A673 (cell line): ENCODE results near the gene DTX2. TPM values are rescaled to one million over a fixed set of nuclear protein-coding genes. Genes with fewer than 3 reads are reported as not detected.
"Not testable (repeated sequence)": the region's sequence is repeated elsewhere in the genome, so short reads cannot be mapped to it uniquely, and the experiment has no call there.

Source experiments
- BruUV-seq: library from RNA; stranded (reverse); fragments of 400-500 nt; replicated peaks from 2 replicates; lab custom pipeline; 2021; lab: Mats Ljungman, UMichigan
- CTCF ChIA-PET: fragments of 300-600 bp; sonication (Branson Sonifier 250); formaldehyde crosslinking; loops from one replicate; lab custom pipeline; 2022; ENCODE audit warnings: antibody characterized with exemption; lab: Charles Lee
- POLR2A ChIA-PET: fragments of 300-600 bp; sonication (Branson Sonifier 250); formaldehyde crosslinking; loops from one replicate; lab custom pipeline; 2022; ENCODE audit warnings: antibody characterized with exemption; ENCODE audit not compliant: low non-redundant PET; lab: Charles Lee
- DNase-seq: peaks from one replicate; pipeline ENCODE4 v3.0.0-alpha.2; 2015; ENCODE audit warnings: low spot score
- H3K27ac ChIP-seq: fragments of 200-600 bp; sonication (generic); 2 replicates; pipeline ENCODE4 v1.5.1; 2016; ENCODE audit warnings: mixed run types, low read depth, mild to moderate bottlenecking, mixed read lengths, antibody characterized with exemption, low read length; ENCODE audit not compliant: poor library complexity, severe bottlenecking
- H3K27me3 ChIP-seq: fragments of 200-600 bp; sonication (generic); replicated peaks from 2 replicates; pipeline ENCODE4 v1.6.1; 2017; ENCODE audit warnings: mixed run types, low read depth, mild to moderate bottlenecking, mixed read lengths, antibody characterized with exemption, low read length; ENCODE audit not compliant: insufficient read depth, poor library complexity
- H3K36me3 ChIP-seq: fragments of 200-600 bp; sonication (generic); 2 replicates; pipeline ENCODE4 v1.6.1; 2016; ENCODE audit warnings: mixed run types, mild to moderate bottlenecking, mixed read lengths, antibody characterized with exemption, low read length; ENCODE audit not compliant: insufficient read depth, poor library complexity, severe bottlenecking
- H3K4me1 ChIP-seq: fragments of 200-600 bp; sonication (generic); 2 replicates; pipeline ENCODE4 v1.6.1; 2017; ENCODE audit warnings: mixed run types, mild to moderate bottlenecking, mixed read lengths, antibody characterized with exemption, low read length; ENCODE audit not compliant: insufficient read depth, poor library complexity, severe bottlenecking
- H3K4me3 ChIP-seq: fragments of 200-600 bp; sonication (generic); 2 replicates; pipeline ENCODE4 v1.5.1; 2016; ENCODE audit warnings: low read depth, mixed run types, mild to moderate bottlenecking, mixed read lengths, low read length; ENCODE audit not compliant: poor library complexity, severe bottlenecking
- H3K9me3 ChIP-seq: fragments of 200-600 bp; sonication (generic); 2 replicates; pipeline ENCODE4 v1.6.1; 2016; ENCODE audit warnings: mixed run types, low read depth, mild to moderate bottlenecking, mixed read lengths, antibody characterized with exemption, low read length; ENCODE audit not compliant: poor library complexity, severe bottlenecking
- EZH2 ChIP-seq: fragments of 200-600 bp; sonication (generic); IDR thresholded peaks from 2 replicates; pipeline ENCODE4 v1.6.1; 2017; ENCODE audit warnings: borderline replicate concordance, low read depth, mild to moderate bottlenecking, mixed read lengths, antibody characterized with exemption, low read length; ENCODE audit not compliant: poor library complexity, severe bottlenecking
- intact Hi-C: fragments of 100-400 bp; cut with micrococcal nuclease; formaldehyde crosslinking; loops from one replicate; pipeline ENCODE4 v1.10.0; 2022; ENCODE audit not compliant: unreplicated experiment
- total RNA-seq: library from RNA; stranded (reverse); gene quantifications from 2 replicates; pipeline ENCODE4 v1.2.3, GENCODE V29; 2021
- TF ChIP-seq, protein P1 (sequence below): fragments of 300-800, 200-600 bp; sonication (generic); conservative IDR thresholded peaks from 2 replicates; pipeline ENCODE4 v1.5.1; 2017; ENCODE audit warnings: low read depth, mild to moderate bottlenecking, antibody characterized with exemption, low read length, moderate library complexity, mixed read lengths

DTX2 gene
- total RNA-seq, 1 experiment from 2014 or later = 33.8 TPM

- ChIA-PET POLR2A (no interaction called here), CTCF (no interaction called here)
- H3K9me3 ChIP-seq = no peaks in the 10 kb centered on the region
- intact Hi-C loops = no loop called here
- no peak overlapping the region for H3K27ac ChIP-seq
- H3K27me3 ChIP-seq = no peaks in the 10 kb centered on the region
- H3K36me3 ChIP-seq = no peaks in the 10 kb centered on the region
- DNase-seq = no peak
- H3K4me3 ChIP-seq = no peak overlapping the region
- BruUV-seq = no TSS peak
- H3K4me1 ChIP-seq = peaks cover 4% of the 10 kb centered on the region
- TF ChIP-seq, protein P1, sequence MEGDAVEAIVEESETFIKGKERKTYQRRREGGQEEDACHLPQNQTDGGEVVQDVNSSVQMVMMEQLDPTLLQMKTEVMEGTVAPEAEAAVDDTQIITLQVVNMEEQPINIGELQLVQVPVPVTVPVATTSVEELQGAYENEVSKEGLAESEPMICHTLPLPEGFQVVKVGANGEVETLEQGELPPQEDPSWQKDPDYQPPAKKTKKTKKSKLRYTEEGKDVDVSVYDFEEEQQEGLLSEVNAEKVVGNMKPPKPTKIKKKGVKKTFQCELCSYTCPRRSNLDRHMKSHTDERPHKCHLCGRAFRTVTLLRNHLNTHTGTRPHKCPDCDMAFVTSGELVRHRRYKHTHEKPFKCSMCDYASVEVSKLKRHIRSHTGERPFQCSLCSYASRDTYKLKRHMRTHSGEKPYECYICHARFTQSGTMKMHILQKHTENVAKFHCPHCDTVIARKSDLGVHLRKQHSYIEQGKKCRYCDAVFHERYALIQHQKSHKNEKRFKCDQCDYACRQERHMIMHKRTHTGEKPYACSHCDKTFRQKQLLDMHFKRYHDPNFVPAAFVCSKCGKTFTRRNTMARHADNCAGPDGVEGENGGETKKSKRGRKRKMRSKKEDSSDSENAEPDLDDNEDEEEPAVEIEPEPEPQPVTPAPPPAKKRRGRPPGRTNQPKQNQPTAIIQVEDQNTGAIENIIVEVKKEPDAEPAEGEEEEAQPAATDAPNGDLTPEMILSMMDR = no peak
- TF ChIP-seq EZH2 = no peak
These were observed 37.7 kb upstream of the DTX2 start for GRCh38 chr7:76423666-76424412.

GRCh38 chr7:76424413-76425111 is 36.9 kb upstream of the DTX2 start, which contains the start of gene ZP3:
ZP3 (plus strand) TSS chr7:76424950; CDS start chr7:76424965, 15 bp downstream.
- TF ChIP-seq, protein P1 = no peak
- TF ChIP-seq EZH2 = no peak
- no peak within 1 kb of the TSS for H3K4me3 ChIP-seq
- no peak for DNase-seq
- no peak within 1 kb of the TSS for H3K27ac ChIP-seq
- H3K9me3 ChIP-seq = no peaks in the 10 kb centered on the region
- H3K27me3 ChIP-seq = no peaks in the 10 kb centered on the region
- H3K4me1 ChIP-seq = peaks cover 4% of the 10 kb centered on the region
- H3K36me3 ChIP-seq = no peaks in the 10 kb centered on the region
- ChIA-PET CTCF (no interaction called here), POLR2A (interaction anchor here (0.6 kb wide), 1 partner anchor 1300 kb away, joined by 3 read pairs; no protein-coding TSS in a partner anchor)
- intact Hi-C loops = no loop called here
- BruUV-seq = no TSS peak

- Histone ChIP-seq H3K27ac (no peak overlapping the region), H3K9me3 (no peaks in the 10 kb centered on the region), H3K4me3 (no peak overlapping the region), H3K36me3 (no peaks in the 10 kb centered on the region), H3K27me3 (no peaks in the 10 kb centered on the region), H3K4me1 (peaks cover 4% of the 10 kb centered on the region)
- no TSS peak for BruUV-seq
- intact Hi-C loops = no loop called here
- ChIA-PET POLR2A (interaction anchor here (0.6 kb wide), 1 partner anchor 1299 kb away, joined by 3 read pairs; no protein-coding TSS in a partner anchor), CTCF (no interaction called here)
- DNase-seq = no peak
- TF ChIP-seq, protein P1 = no peak
- no peak for TF ChIP-seq EZH2
These were observed 36.4 kb upstream of the DTX2 start for GRCh38 chr7:76425156-76425555.

DNA sequence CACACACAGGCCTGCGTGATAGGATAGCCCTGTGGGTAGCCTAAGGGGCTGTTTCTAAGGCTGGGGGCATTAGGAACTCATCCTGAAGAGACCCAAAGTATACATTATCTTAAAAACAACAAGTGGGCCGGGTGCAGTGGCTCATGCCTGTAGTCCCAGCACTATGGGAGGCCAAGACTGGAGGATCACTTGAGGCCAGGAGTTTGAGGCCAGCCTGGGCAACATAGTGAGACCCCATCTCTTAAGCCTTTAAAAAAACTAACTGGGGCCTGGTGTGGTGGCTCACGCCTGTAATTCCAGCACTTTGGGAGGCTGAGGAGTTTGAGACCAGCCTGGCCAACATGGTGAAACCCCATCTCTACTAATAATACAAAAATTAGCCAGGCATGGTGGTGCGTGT is 36.0 kb upstream of the DTX2 start:
- H3K4me3 ChIP-seq, H3K27me3 ChIP-seq, POLR2A ChIA-PET, DNase-seq, H3K27ac ChIP-seq, intact Hi-C loops, CTCF ChIA-PET, H3K4me1 ChIP-seq, H3K9me3 ChIP-seq, BruUV-seq, H3K36me3 ChIP-seq: not testable (repeated sequence)
